HG03159 (cell line): Measurements from ENCODE around the gene SKIL.
"Not testable (repeated sequence)": the region's sequence is repeated elsewhere in the genome, so short reads cannot be mapped to it uniquely, and the experiment has no call there.

Source experiments
- ATAC-seq: cut with Tn5 transposase; IDR thresholded peaks from one replicate; pipeline ENCODE4 v1.9.1; 2021; ENCODE audit warnings: mild to moderate bottlenecking, moderate library complexity; ENCODE audit not compliant: unreplicated experiment

The SKIL gene

GRCh38 chr3:170357176-170358041, at the start of gene SKIL:
Gene SKIL, plus strand, starts transcription at chr3:170357715. Its CDS starts 2,617 bp downstream, at chr3:170360332.
- ATAC-seq = peak; percentile 64

- ATAC-seq = no peak
Measured at GRCh38 chr3:170309046-170309445, 48.5 kb upstream of the SKIL start.

- ATAC-seq = no peak
Measured at GRCh38 chr3:170317954-170318353, 39.6 kb upstream of the SKIL start.

- ATAC-seq = no peak
Measured at GRCh38 chr3:170320461-170321121, 36.9 kb upstream of the SKIL start.

GRCh38 chr3:170321321-170322034, 36.0 kb upstream of the SKIL start:
- no peak for ATAC-seq

GRCh38 chr3:170322566-170323269, 34.8 kb upstream of the SKIL start:
- no peak for ATAC-seq

GRCh38 chr3:170323331-170323730, 34.2 kb upstream of the SKIL start:
- ATAC-seq = no peak

GRCh38 chr3:170324962-170325361, 32.6 kb upstream of the SKIL start:
- ATAC-seq = no peak

- ATAC-seq = no peak
Measured at GRCh38 chr3:170327040-170327808, 30.3 kb upstream of the SKIL start.

GRCh38 chr3:170327868-170328548, 29.5 kb upstream of the SKIL start:
- not testable (repeated sequence) for ATAC-seq

GRCh38 chr3:170330366-170330765, 27.1 kb upstream of the SKIL start:
- no peak for ATAC-seq

- no peak for ATAC-seq
Measured at GRCh38 chr3:170331143-170331542, 26.4 kb upstream of the SKIL start.

GRCh38 chr3:170337420-170337819, 20.1 kb upstream of the SKIL start:
- no peak for ATAC-seq

- no peak for ATAC-seq
Measured at GRCh38 chr3:170338690-170339340, 18.7 kb upstream of the SKIL start.

- ATAC-seq = not testable (repeated sequence)
Measured at GRCh38 chr3:170342273-170342672, 15.2 kb upstream of the SKIL start.

- not testable (repeated sequence) for ATAC-seq
Measured at GRCh38 chr3:170343859-170344258, 13.7 kb upstream of the SKIL start.

GRCh38 chr3:170344971-170345370, 12.5 kb upstream of the SKIL start:
- ATAC-seq = no peak

- peak; percentile 52 for ATAC-seq
Measured at GRCh38 chr3:170346481-170347392, 10.8 kb upstream of the SKIL start.
